SK-N-SH treated with all-trans-retinoic acid at 6 μM for 48 hours (cell line): ENCODE data around the gene CXCL5.

Experiments
- ATAC-seq: fragments of 200-7000 bp; cut with Tn5 transposase; 3 replicates; pipeline ENCODE4 v1.9.1; 2020; ENCODE audit warnings: mild to moderate bottlenecking, moderate library complexity
- BACH2 ChIP-seq: fragments of 250-450 bp; sonication (Bioruptor Pico); IDR thresholded peaks from 2 replicates; pipeline ENCODE4 v1.9.0; 2021; ENCODE audit warnings: mild to moderate bottlenecking, borderline replicate concordance
- CSDC2 ChIP-seq: fragments of 250-450 bp; sonication (Bioruptor Pico); IDR thresholded peaks from 2 replicates; pipeline ENCODE4 v1.5.0; 2020; ENCODE audit warnings: mild to moderate bottlenecking, moderate library complexity
- CSRNP3 ChIP-seq: fragments of 250-450 bp; sonication (Bioruptor Pico); IDR thresholded peaks from 2 replicates; pipeline ENCODE4 v1.5.1; 2021; ENCODE audit warnings: mild to moderate bottlenecking, moderate library complexity
- ESRRG ChIP-seq: fragments of 250-450 bp; sonication (Bioruptor Pico); IDR thresholded peaks from 2 replicates; pipeline ENCODE4 v1.6.1; 2021; ENCODE audit warnings: mild to moderate bottlenecking
- GLIS3 ChIP-seq: fragments of 250-450 bp; sonication (Bioruptor Pico); IDR thresholded peaks from 2 replicates; pipeline ENCODE4 v1.5.0; 2020; ENCODE audit warnings: mild to moderate bottlenecking, moderate library complexity
- ISL1 ChIP-seq: fragments of 250-450 bp; sonication (Bioruptor Pico); IDR thresholded peaks from 2 replicates; pipeline ENCODE4 v2.1.2; 2022; ENCODE audit warnings: mild to moderate bottlenecking, moderate library complexity
- OSR1 ChIP-seq: fragments of 250-450 bp; sonication (Bioruptor Pico); IDR thresholded peaks from 2 replicates; pipeline ENCODE4 v1.8.0; 2022; ENCODE audit warnings: moderate library complexity, mild to moderate bottlenecking, inconsistent platforms
- PATZ1 ChIP-seq: fragments of 250-450 bp; sonication (Bioruptor Pico); IDR thresholded peaks from 2 replicates; pipeline ENCODE4 v1.8.0; 2020; ENCODE audit warnings: mild to moderate bottlenecking, moderate library complexity, borderline replicate concordance
- PPARA ChIP-seq: fragments of 250-450 bp; sonication (Bioruptor Pico); IDR thresholded peaks from 2 replicates; pipeline ENCODE4 v1.5.0; 2020; ENCODE audit warnings: mild to moderate bottlenecking, borderline replicate concordance
- RARB ChIP-seq: fragments of 250-450 bp; sonication (Bioruptor Pico); IDR thresholded peaks from 2 replicates; pipeline ENCODE4 v1.8.0; 2021; ENCODE audit warnings: mild to moderate bottlenecking, moderate library complexity
- SNAI2 ChIP-seq: fragments of 250-450 bp; sonication (Bioruptor Pico); IDR thresholded peaks from 2 replicates; pipeline ENCODE4 v1.5.0; 2020; ENCODE audit warnings: mild to moderate bottlenecking, moderate library complexity
- TCF4 ChIP-seq: fragments of 250-450 bp; sonication (Bioruptor Pico); IDR thresholded peaks from 2 replicates; pipeline ENCODE4 v1.8.0; 2021; ENCODE audit warnings: mild to moderate bottlenecking, moderate library complexity, borderline replicate concordance
- ZC3H10 ChIP-seq: fragments of 250-450 bp; sonication (Bioruptor Pico); IDR thresholded peaks from 2 replicates; pipeline ENCODE4 v1.5.1; 2021; ENCODE audit warnings: mild to moderate bottlenecking, moderate library complexity
- ZFP3 ChIP-seq: fragments of 250-450 bp; sonication (Bioruptor Pico); IDR thresholded peaks from 2 replicates; pipeline ENCODE4 v1.5.0; 2020; ENCODE audit warnings: mild to moderate bottlenecking, moderate library complexity
- ZNF565 ChIP-seq: fragments of 450-650 bp; formaldehyde crosslinking; conservative IDR thresholded peaks from 2 replicates; pipeline ENCODE4 v1.5.0; 2020; ENCODE audit warnings: low read depth, mild to moderate bottlenecking, moderate library complexity
- ZNF70 ChIP-seq: fragments of 450-650 bp; formaldehyde crosslinking; IDR thresholded peaks from 2 replicates; pipeline ENCODE4 v1.5.0; 2020; ENCODE audit warnings: mild to moderate bottlenecking, moderate library complexity
- TF ChIP-seq, protein P1 (sequence below): fragments of 250-450 bp; sonication (Bioruptor Pico); IDR thresholded peaks from 2 replicates; pipeline ENCODE4 v1.5.0; 2020; ENCODE audit warnings: mild to moderate bottlenecking, moderate library complexity
- TF ChIP-seq, protein P2 (sequence below): fragments of 250-450 bp; sonication (Bioruptor Pico); IDR thresholded peaks from 2 replicates; pipeline ENCODE4 v1.5.1; 2020; ENCODE audit warnings: low read depth, mild to moderate bottlenecking, moderate library complexity

CXCL5 gene

GRCh38 chr4:74014332-74014731 lies 15.9 kb upstream of the CXCL5 start:
- TF ChIP-seq SNAI2 (CRISPR knock-in tag) (no peak), CSDC2 (CRISPR knock-in tag) (no peak), ZC3H10 (CRISPR knock-in tag) (no peak), PPARA (no peak), PATZ1 (CRISPR knock-in tag) (no peak), TCF4 (CRISPR knock-in tag) (no peak)
- TF ChIP-seq, protein P1, sequence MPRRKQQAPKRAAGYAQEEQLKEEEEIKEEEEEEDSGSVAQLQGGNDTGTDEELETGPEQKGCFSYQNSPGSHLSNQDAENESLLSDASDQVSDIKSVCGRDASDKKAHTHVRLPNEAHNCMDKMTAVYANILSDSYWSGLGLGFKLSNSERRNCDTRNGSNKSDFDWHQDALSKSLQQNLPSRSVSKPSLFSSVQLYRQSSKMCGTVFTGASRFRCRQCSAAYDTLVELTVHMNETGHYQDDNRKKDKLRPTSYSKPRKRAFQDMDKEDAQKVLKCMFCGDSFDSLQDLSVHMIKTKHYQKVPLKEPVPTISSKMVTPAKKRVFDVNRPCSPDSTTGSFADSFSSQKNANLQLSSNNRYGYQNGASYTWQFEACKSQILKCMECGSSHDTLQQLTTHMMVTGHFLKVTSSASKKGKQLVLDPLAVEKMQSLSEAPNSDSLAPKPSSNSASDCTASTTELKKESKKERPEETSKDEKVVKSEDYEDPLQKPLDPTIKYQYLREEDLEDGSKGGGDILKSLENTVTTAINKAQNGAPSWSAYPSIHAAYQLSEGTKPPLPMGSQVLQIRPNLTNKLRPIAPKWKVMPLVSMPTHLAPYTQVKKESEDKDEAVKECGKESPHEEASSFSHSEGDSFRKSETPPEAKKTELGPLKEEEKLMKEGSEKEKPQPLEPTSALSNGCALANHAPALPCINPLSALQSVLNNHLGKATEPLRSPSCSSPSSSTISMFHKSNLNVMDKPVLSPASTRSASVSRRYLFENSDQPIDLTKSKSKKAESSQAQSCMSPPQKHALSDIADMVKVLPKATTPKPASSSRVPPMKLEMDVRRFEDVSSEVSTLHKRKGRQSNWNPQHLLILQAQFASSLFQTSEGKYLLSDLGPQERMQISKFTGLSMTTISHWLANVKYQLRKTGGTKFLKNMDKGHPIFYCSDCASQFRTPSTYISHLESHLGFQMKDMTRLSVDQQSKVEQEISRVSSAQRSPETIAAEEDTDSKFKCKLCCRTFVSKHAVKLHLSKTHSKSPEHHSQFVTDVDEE (CRISPR knock-in tag), result no peak
- TF ChIP-seq, protein P2, sequence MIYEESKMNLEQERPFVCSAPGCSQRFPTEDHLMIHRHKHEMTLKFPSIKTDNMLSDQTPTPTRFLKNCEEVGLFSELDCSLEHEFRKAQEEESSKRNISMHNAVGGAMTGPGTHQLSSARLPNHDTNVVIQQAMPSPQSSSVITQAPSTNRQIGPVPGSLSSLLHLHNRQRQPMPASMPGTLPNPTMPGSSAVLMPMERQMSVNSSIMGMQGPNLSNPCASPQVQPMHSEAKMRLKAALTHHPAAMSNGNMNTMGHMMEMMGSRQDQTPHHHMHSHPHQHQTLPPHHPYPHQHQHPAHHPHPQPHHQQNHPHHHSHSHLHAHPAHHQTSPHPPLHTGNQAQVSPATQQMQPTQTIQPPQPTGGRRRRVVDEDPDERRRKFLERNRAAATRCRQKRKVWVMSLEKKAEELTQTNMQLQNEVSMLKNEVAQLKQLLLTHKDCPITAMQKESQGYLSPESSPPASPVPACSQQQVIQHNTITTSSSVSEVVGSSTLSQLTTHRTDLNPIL, result no peak
- ATAC-seq, result no peak

DNA sequence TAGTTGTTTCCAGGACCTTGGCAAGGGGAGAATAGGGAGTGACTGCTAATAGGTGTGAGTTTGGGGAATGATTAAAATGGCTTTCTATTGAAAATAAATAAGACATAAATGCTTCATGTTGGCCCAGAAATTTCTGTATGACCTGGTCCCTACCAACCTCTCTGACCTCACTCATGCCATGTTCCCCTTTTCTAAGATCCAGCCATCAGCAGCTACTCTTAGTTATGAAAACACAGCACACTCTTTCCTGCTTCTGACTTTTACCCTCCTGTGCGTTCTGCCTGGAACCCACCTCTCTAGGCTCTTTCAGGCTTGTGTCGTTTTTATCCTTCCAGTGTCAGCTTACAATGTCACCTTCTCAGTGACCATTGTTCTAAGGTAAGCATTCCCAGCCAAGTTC lies 14.8 kb upstream of the CXCL5 start:
- TF ChIP-seq ZFP3 (CRISPR knock-in tag), result no peak
- no peak for TF ChIP-seq ZC3H10 (CRISPR knock-in tag)
- no peak for TF ChIP-seq ISL1 (CRISPR knock-in tag)
- no peak for TF ChIP-seq CSDC2 (CRISPR knock-in tag)
- TF ChIP-seq CSRNP3 (CRISPR knock-in tag), result no peak
- TF ChIP-seq ZNF70 (CRISPR knock-in tag), result no peak
- no peak for TF ChIP-seq TCF4 (CRISPR knock-in tag)
- no peak for TF ChIP-seq PATZ1 (CRISPR knock-in tag)
- TF ChIP-seq ESRRG (CRISPR knock-in tag), result no peak
- no peak for TF ChIP-seq BACH2 (CRISPR knock-in tag)
- TF ChIP-seq RARB (CRISPR knock-in tag), result no peak
- no peak for TF ChIP-seq GLIS3
- TF ChIP-seq, protein P1 (CRISPR knock-in tag), result no peak
- no peak for ATAC-seq

DNA sequence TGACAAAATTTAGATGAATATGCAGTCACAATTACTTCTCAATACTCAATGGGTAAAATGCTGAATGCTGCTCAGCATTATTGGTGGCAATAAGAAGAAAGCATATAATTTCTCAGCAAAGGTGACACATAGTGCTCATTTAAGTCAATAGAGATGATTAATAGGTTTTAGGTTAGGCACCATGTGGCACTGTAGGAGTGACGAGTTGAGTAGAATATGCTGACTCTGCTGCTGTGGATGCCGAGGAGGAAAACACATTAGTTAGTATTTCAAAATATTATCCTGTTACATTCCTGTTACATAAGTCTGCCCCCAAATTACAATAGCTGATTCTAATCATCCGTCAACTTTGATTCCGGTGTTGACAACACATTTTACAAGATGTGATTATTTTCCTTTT lies 13.7 kb upstream of the CXCL5 start:
- no peak for ATAC-seq
- TF ChIP-seq ZNF565 (CRISPR knock-in tag) (no peak), OSR1 (CRISPR knock-in tag) (no peak), PATZ1 (CRISPR knock-in tag) (no peak), GLIS3 (no peak)
- TF ChIP-seq, all 23 proteins: peak for 0
